ENCODE measurements around the gene EFCAB9.

The EFCAB9 gene

GRCh38 chr5:172245046-172245445, 51.1 kb downstream of the EFCAB9 start:
- no peak for DNase-seq

GRCh38 chr5:172245703-172246125, 51.7 kb downstream of the EFCAB9 start:
- DNase-seq: no peak

GRCh38 chr5:172248637-172249036, 54.7 kb downstream of the EFCAB9 start:
- no peak for DNase-seq

GRCh38 chr5:172251419-172251818, 57.4 kb downstream of the EFCAB9 start:
- no peak for DNase-seq

- no peak for DNase-seq
These were observed 58.5 kb downstream of the EFCAB9 start for GRCh38 chr5:172252501-172252900.
